Keratinocyte (primary cell): ENCODE results near the gene A4GNT. TPM values are rescaled to one million over a fixed set of nuclear protein-coding genes. Genes with fewer than 3 reads are reported as not detected.

Experiments
- DNase-seq: peaks from one replicate; pipeline ENCODE4 v3.0.0-alpha.2; 2011; ENCODE audit warnings: low read depth, missing footprints, low spot score
- FAIRE-seq: peaks from 2 replicates; lab custom pipeline; 2011; peaks lifted over from hg19 to GRCh38; lab: Jason Lieb, UNC
- H2AFZ ChIP-seq: 2 replicates; pipeline ENCODE4 v1.6.0; 2012; ENCODE audit warnings: low read length, control low read depth, inconsistent platforms; ENCODE audit not compliant: control insufficient read depth
- H3K27ac ChIP-seq: 2 replicates; pipeline ENCODE4 v1.5.1; 2011; ENCODE audit warnings: low read length; ENCODE audit not compliant: control insufficient read depth, insufficient read depth
- H3K27me3 ChIP-seq: 3 replicates; pipeline ENCODE4 v1.6.0; 2011; ENCODE audit warnings: low read length; ENCODE audit not compliant: control insufficient read depth, insufficient read depth; ENCODE audit errors: extremely low read depth
- H3K36me3 ChIP-seq, 2 experiments: 2 replicates in 1 of 2; 3 replicates in 1 of 2; pipeline ENCODE4 v1.5.1; 2011; ENCODE audit warnings: low read length in 2 of 2, mild to moderate bottlenecking in 1 of 2; ENCODE audit not compliant: control insufficient read depth in 2 of 2, insufficient read depth in 2 of 2; ENCODE audit errors: extremely low read depth in 1 of 2
- H3K4me1 ChIP-seq: 3 replicates; pipeline ENCODE4 v1.5.1; 2011; ENCODE audit warnings: low read length; ENCODE audit not compliant: control insufficient read depth, insufficient read depth; ENCODE audit errors: extremely low read depth
- H3K4me2 ChIP-seq: 3 replicates; pipeline ENCODE4 v1.6.0; 2011; ENCODE audit warnings: low read depth, low read length; ENCODE audit not compliant: control insufficient read depth, insufficient read depth; ENCODE audit errors: extremely low read depth
- H3K4me3 ChIP-seq, 3 experiments: fragments of 200-600 bp in 1 of 3; sonication (generic) in 1 of 3; 2 replicates in 2 of 3; 3 replicates in 1 of 3; pipeline ENCODE4 v1.5.1; 2011 to 2016; ENCODE audit warnings: low read length in 3 of 3, mild to moderate bottlenecking in 3 of 3, control low read depth in 2 of 3, inconsistent platforms in 1 of 3, low read depth in 1 of 3, mixed read lengths in 1 of 3, mixed run types in 1 of 3, moderate library complexity in 1 of 3; ENCODE audit not compliant: control insufficient read depth in 2 of 3, insufficient read depth in 2 of 3; ENCODE audit errors: extremely low read depth in 1 of 3
- H3K79me2 ChIP-seq: 2 replicates; pipeline ENCODE4 v1.6.0; 2012; ENCODE audit warnings: low read length; ENCODE audit not compliant: control insufficient read depth, insufficient read depth
- H3K9ac ChIP-seq: 3 replicates; pipeline ENCODE4 v1.6.0; 2011; ENCODE audit warnings: low read length; ENCODE audit not compliant: control insufficient read depth, insufficient read depth; ENCODE audit errors: extremely low read depth
- H3K9me1 ChIP-seq: 3 replicates; pipeline ENCODE4 v1.6.0; 2011; ENCODE audit warnings: low read length; ENCODE audit not compliant: control insufficient read depth, insufficient read depth; ENCODE audit errors: extremely low read depth
- H3K9me3 ChIP-seq: 2 replicates; pipeline ENCODE4 v1.5.1; 2012; ENCODE audit warnings: low read depth, low read length; ENCODE audit not compliant: control insufficient read depth
- H4K20me1 ChIP-seq: 3 replicates; pipeline ENCODE4 v1.6.0; 2011; ENCODE audit warnings: low read length; ENCODE audit not compliant: control insufficient read depth, insufficient read depth; ENCODE audit errors: extremely low read depth
- EZH2 ChIP-seq: IDR thresholded peaks from one replicate; pipeline ENCODE4 v1.6.1; 2012; ENCODE audit warnings: inconsistent platforms, mild to moderate bottlenecking, low read length, moderate library complexity
- dilution Hi-C: fragments of 300-500 bp; cut with MboI; formaldehyde crosslinking; loops from one replicate; pipeline ENCODE4 v1.7.0; 2020; ENCODE audit warnings: low sequenced_read_pairs; ENCODE audit not compliant: extremely low pct_ligation_motif_present
- polyA plus RNA-seq, 5 experiments: library from polyadenylated mRNA; depleted of rRNA in 3 of 5; stranded (reverse) in 3 of 5; stranded (forward) in 1 of 5; unstranded in 1 of 5; fragments of >200 nt; gene quantifications; 1 replicate in 1 of 5; 2 replicates in 3 of 5; 3 replicates in 1 of 5; pipeline versions ENCODE4 v1.2.1 to v1.2.3, GENCODE V29; 2011 to 2012; ENCODE audit warnings: missing spikeins in 2 of 5, low read depth in 1 of 5, low replicate concordance in 1 of 5
- TF ChIP-seq, protein P1 (sequence below), 3 experiments: IDR thresholded peaks in 1 of 3; conservative IDR thresholded peaks in 1 of 3; optimal IDR thresholded peaks in 1 of 3; 2 replicates in 2 of 3; 3 replicates in 1 of 3; pipeline versions ENCODE3 to v1.5.1; 2011; ENCODE audit warnings: low read length in 3 of 3, mild to moderate bottlenecking in 3 of 3, moderate library complexity in 2 of 3, control low read depth in 1 of 3, inconsistent platforms in 1 of 3; ENCODE audit not compliant: insufficient read depth in 2 of 3; ENCODE audit errors: extremely low read depth in 1 of 3

A4GNT gene
- polyA plus RNA-seq, 1 donor (not counting 4 experiments of a cell fraction or from before 2014, with no cell fraction given), result not detected

DNA sequence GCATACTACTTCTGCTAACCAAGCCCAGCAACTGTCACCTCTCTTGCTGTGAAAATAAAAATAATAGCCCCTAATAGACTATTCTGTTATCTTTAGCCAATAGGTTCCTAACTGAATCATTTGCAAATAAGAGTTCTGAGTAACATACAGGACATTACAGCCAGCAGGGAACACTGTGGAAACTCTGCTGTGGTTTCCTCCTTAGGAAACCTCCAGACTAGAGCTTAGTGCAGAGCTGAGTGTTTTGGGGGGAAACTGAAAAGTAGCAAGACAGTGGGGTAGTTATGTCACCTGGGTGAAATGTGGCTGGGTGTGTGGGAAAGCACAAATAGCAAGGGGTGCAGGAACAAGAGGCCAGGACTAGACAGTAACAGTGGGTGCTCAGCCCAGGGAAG is 49.2 kb downstream of the A4GNT start:
- Histone ChIP-seq H3K36me3 (peaks cover 1 to 4% of the 10 kb centered on the region in 2 experiments), H3K4me2 (no peak overlapping the region), H3K27me3 (no peaks in the 10 kb centered on the region), H2AFZ (no peak overlapping the region), H4K20me1 (no peaks in the 10 kb centered on the region), H3K9me3 (no peaks in the 10 kb centered on the region), H3K4me3 (no peak overlapping the region), H3K27ac (no peak overlapping the region), H3K9me1 (peaks cover 12% of the 10 kb centered on the region), H3K4me1 (peaks cover 32% of the 10 kb centered on the region), H3K9ac (no peak overlapping the region), H3K79me2 (no peaks in the 10 kb centered on the region)
- dilution Hi-C loops, result no loop called here
- no peak for TF ChIP-seq EZH2
- TF ChIP-seq, protein P1, sequence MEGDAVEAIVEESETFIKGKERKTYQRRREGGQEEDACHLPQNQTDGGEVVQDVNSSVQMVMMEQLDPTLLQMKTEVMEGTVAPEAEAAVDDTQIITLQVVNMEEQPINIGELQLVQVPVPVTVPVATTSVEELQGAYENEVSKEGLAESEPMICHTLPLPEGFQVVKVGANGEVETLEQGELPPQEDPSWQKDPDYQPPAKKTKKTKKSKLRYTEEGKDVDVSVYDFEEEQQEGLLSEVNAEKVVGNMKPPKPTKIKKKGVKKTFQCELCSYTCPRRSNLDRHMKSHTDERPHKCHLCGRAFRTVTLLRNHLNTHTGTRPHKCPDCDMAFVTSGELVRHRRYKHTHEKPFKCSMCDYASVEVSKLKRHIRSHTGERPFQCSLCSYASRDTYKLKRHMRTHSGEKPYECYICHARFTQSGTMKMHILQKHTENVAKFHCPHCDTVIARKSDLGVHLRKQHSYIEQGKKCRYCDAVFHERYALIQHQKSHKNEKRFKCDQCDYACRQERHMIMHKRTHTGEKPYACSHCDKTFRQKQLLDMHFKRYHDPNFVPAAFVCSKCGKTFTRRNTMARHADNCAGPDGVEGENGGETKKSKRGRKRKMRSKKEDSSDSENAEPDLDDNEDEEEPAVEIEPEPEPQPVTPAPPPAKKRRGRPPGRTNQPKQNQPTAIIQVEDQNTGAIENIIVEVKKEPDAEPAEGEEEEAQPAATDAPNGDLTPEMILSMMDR (optimal IDR thresholded peaks at IDR 0.05 in 1 of 3, IDR thresholded peaks at IDR 0.05 in 1 of 3, conservative IDR thresholded peaks at IDR 0.05 in 1 of 3; ENCODE audit: extremely low read depth in 1 of 3, insufficient read depth in 2 of 3, low read length in 3 of 3), result no peak
- FAIRE-seq, result no peak
- DNase-seq, result no peak

DNA sequence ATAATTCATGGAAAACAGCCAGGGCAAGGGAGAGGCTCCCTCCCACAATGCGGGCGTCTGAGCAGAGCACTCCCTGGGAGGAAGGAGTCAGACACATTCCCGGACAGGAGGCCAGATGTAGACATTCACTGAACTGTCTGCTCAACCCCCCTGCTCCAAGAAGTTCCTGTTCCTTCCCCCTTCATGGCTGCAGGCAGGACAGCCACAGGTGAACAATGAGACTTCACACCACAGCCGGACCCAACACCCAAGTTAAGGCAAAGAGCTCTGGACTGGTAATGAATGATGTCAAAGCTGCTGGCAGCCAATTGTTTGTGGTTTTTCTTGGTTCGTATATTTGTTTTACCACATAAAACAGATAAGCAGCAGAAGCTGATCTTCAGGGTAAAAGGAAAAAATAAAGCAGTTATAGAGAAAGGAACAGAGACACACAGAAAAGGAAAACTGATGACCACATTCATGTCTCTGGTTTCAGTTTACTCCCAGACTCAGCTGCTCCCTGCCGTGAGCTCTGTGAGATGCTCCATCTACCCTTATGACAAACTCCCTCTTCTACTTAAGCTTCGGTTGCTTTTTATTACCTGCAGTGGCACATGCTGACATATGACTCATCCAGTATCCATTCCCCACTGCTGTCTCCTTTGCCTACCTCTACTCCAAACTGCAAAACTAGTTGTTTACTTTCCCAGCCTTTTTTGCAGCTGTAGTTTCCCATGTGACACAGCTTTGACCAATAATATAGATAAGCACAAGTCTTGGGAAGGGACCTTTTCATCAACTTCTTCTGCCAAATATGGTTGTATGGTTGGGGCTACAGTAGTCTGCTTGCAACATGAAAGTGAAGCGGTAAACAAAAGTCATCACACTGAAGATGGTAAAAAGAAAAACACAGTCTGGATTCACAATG is 49.9 kb downstream of the A4GNT start:
- H3K27me3 ChIP-seq, result no peaks in the 10 kb centered on the region
- TF ChIP-seq, protein P1 (optimal IDR thresholded peaks at IDR 0.05 in 1 of 3, IDR thresholded peaks at IDR 0.05 in 1 of 3, conservative IDR thresholded peaks at IDR 0.05 in 1 of 3; ENCODE audit: extremely low read depth in 1 of 3, insufficient read depth in 2 of 3, low read length in 3 of 3), result no peak
- TF ChIP-seq EZH2, result no peak
- peak; percentile 95 for FAIRE-seq
- peak overlapping the region; percentile 38 for H3K9ac ChIP-seq
- H3K4me3 ChIP-seq, result no peak overlapping the region
- no peak overlapping the region for H2AFZ ChIP-seq
- peaks cover 12% of the 10 kb centered on the region for H3K9me1 ChIP-seq
- dilution Hi-C loops, result no loop called here
- peak overlapping the region; percentile 37 for H3K4me2 ChIP-seq
- H3K4me1 ChIP-seq, result peaks cover 37% of the 10 kb centered on the region
- H3K9me3 ChIP-seq, result no peaks in the 10 kb centered on the region
- H3K36me3 ChIP-seq, result peaks cover 1 to 4% of the 10 kb centered on the region in 2 experiments
- no peaks in the 10 kb centered on the region for H3K79me2 ChIP-seq
- peak; percentile 36 for DNase-seq
- H3K27ac ChIP-seq, result peak overlapping the region; percentile 37
- no peaks in the 10 kb centered on the region for H4K20me1 ChIP-seq
